Measurements from ENCODE around the gene CENPVL1.
"Not testable (repeated sequence)": the region's sequence is repeated elsewhere in the genome, so short reads cannot be mapped to it uniquely, and the experiment has no call there.

CENPVL1 gene

DNA sequence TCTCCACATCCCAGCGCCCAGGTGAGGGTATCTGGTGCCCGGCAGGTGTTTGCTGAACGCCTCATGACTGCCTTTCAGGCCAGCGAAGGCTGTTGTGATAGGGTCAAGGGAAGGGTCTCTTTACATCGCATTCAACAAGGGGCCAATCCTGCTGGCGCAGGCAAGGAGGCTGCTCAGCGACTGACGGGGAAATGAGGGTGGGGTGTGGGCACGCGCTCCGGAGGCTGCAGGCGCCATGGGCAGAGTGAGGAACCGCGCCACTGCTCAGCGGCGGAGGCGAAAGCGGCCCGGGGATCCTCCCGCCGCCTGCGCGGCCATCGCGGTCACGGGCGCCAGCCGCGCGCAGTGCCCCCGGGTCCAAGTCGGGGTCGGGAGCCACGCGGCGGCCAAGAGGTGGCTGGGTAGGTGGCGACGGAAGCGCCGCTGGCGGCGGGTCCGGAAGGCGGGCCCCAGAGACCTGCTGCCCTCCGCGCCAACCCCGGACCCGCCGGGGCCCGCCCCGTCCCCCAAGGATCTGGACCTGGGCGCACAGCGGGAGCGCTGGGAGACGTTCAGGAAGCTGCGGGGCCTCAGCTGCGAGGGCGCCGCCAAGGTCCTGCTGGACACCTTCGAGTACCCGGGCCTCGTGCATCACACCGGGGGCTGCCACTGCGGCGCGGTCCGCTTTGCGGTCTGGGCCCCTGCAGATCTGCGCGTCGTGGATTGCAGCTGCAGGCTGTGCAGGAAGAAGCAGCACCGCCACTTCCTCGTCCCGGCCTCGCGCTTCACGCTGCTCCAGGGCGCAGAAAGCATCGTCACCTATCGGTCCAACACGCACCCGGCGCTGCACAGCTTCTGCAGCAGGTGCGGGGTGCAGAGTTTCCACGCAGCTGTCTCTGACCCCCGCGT is at the start of gene CENPVL1:
CENPVL1 (plus strand) TSS at position 236 of the 888 bp plus-strand sequence; CDS start at position 236, 0 bp downstream.
- not testable (repeated sequence) for DNase-seq (ENCODE audit: low read depth); H3K4me3 ChIP-seq (ENCODE audit: low read depth, low read length)

DNA sequence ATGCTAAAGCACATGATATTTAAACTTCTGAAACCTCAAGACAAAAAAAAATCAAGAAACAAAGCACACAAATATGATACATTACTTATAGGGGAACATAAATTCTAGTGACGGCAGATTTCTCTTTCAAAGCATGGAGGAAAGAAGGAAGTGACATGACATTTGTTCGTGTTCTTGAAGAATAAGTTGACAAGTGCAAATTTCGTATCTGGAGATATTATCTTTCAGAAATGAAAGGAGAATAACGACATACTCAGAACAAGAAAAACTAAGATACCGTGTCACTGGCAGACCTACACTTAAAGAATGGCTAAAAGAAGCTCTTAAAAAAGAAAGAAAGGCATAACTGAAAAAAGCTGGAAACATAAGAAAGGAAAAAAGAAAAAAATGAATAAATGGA is 44.3 kb upstream of the CENPVL1 start:
- TF ChIP-seq, protein P1, sequence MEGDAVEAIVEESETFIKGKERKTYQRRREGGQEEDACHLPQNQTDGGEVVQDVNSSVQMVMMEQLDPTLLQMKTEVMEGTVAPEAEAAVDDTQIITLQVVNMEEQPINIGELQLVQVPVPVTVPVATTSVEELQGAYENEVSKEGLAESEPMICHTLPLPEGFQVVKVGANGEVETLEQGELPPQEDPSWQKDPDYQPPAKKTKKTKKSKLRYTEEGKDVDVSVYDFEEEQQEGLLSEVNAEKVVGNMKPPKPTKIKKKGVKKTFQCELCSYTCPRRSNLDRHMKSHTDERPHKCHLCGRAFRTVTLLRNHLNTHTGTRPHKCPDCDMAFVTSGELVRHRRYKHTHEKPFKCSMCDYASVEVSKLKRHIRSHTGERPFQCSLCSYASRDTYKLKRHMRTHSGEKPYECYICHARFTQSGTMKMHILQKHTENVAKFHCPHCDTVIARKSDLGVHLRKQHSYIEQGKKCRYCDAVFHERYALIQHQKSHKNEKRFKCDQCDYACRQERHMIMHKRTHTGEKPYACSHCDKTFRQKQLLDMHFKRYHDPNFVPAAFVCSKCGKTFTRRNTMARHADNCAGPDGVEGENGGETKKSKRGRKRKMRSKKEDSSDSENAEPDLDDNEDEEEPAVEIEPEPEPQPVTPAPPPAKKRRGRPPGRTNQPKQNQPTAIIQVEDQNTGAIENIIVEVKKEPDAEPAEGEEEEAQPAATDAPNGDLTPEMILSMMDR (IDR thresholded peaks at IDR 0.05; ENCODE audit: insufficient read depth, low read depth, low read length, missing control alignments) = no peak
- H3K4me3 ChIP-seq (ENCODE audit: low read depth, low read length) = no peak overlapping the region
- DNase-seq (ENCODE audit: low read depth) = no peak

DNA sequence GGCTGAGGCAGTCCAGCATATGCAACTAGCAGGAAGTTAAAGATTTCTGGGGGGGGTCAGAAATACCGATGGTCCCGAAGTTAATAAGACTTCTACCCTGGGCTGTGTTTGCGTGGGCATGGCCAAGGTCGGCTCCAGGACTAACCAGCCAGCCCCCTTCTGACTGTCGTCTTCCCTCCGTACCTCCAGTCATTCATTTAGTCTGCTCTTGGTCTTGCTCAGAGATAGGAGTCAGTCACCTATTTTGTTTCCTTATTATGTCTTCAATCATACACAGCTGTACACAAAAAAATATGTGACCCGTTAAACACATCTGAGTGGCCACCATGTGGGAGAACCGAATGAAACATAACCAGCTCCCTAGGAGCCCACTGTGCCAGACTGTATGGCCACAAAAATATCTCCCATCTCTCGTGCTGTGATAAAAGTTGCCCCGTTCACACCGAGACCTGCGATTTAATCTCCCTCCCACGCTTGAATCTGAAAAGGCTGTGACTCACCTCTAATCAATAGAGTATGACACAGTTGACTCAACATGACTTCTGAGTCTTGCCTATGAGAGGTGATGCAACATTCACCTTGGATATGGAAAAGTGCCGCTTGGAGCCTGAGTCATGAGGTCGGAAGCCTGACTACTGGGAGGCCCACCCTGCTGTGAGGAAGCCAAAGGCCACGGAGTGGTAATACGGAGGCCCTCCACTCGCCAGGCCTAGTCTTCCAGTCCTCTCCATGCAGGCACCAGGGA is 30.5 kb upstream of the CENPVL1 start:
- not testable (repeated sequence) for H3K4me3 ChIP-seq (ENCODE audit: low read depth, low read length); DNase-seq (ENCODE audit: low read depth)

DNA sequence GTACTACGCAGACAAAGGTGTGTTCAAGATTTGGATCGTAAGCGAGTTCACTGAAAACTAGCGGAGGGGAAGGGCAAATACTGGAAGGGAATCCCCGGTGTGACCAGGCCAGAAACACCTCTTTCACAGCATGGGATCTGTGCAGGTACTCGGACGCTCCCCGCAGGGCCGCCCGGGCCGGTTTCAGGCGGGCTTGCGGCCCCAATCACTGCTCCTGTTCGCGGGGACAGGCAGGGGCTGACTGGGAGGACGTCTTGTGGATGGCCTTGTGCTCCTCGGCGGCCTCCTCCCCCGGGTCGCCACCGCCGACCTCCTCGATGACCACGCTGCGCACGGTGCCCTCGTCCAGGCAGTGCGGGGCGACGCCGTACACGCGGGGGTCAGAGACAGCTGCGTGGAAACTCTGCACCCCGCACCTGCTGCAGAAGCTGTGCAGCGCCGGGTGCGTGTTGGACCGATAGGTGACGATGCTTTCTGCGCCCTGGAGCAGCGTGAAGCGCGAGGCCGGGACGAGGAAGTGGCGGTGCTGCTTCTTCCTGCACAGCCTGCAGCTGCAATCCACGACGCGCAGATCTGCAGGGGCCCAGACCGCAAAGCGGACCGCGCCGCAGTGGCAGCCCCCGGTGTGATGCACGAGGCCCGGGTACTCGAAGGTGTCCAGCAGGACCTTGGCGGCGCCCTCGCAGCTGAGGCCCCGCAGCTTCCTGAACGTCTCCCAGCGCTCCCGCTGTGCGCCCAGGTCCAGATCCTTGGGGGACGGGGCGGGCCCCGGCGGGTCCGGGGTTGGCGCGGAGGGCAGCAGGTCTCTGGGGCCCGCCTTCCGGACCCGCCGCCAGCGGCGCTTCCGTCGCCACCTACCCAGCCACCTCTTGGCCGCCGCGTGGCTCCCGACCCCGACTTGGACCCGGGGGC is 28.2 kb upstream of the CENPVL1 start:
- not testable (repeated sequence) for DNase-seq (ENCODE audit: low read depth); H3K4me3 ChIP-seq (ENCODE audit: low read depth, low read length)

DNA sequence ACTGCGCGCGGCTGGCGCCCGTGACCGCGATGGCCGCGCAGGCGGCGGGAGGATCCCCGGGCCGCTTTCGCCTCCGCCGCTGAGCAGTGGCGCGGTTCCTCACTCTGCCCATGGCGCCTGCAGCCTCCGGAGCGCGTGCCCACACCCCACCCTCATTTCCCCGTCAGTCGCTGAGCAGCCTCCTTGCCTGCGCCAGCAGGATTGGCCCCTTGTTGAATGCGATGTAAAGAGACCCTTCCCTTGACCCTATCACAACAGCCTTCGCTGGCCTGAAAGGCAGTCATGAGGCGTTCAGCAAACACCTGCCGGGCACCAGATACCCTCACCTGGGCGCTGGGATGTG is 27.6 kb upstream of the CENPVL1 start, which contains the start of gene CENPVL2:
CENPVL2 (minus strand) TSS at position 112 of the 343 bp plus-strand sequence; CDS start at position 112, 0 bp downstream.
- not testable (repeated sequence) for H3K4me3 ChIP-seq (ENCODE audit: low read depth, low read length); DNase-seq (ENCODE audit: low read depth)

DNA sequence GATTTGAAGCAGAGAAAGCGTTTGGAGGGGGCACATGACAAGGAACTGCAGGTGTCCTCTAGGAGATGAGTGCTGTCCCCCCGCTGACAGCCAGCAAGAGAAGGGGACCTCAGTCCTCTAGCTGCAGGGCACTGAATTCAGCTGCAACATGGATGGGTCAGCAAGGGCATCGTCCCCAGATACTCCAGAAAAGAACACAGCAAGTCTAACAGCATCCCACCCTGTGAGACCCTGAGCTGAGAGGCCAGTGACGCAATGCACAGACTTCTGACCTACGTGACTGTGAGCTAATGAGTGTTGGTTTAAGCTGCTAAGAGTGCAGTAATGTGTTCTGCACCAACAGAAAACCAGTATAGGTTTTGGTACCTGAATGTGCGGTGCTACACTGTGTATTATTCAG is 16.1 kb upstream of the CENPVL1 start:
- TF ChIP-seq, protein P1 (IDR thresholded peaks at IDR 0.05; ENCODE audit: insufficient read depth, low read depth, low read length, missing control alignments) = no peak
- no peak for DNase-seq (ENCODE audit: low read depth)

DNA sequence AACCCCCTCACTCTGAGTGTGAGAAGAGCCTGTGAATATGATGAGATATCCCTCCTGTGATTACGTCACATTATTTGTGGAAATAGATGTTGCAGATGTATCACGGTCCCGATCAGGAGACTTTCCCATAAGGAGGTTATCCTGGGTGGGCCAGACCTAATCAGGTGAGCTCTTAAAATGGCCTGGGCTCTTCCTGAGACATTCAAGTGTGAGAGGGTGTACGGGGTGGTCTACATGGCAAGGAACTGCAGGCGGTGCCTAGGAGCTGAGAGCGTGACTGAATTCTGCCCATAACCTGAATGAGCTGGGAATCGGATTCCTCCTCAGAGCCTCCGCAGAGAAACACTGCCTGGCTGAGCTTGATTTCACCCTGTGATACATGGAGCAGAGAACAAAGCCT is 12.9 kb upstream of the CENPVL1 start:
- no peak for DNase-seq (ENCODE audit: low read depth)
- TF ChIP-seq, protein P1 (IDR thresholded peaks at IDR 0.05; ENCODE audit: insufficient read depth, low read depth, low read length, missing control alignments) = no peak
- H3K4me3 ChIP-seq (ENCODE audit: low read depth, low read length) = no peak overlapping the region

More for the DNA sequence above, 16.1 kb upstream of the CENPVL1 start:
- H3K4me3 ChIP-seq (ENCODE audit: low read depth, low read length) = no peak overlapping the region

DNA sequence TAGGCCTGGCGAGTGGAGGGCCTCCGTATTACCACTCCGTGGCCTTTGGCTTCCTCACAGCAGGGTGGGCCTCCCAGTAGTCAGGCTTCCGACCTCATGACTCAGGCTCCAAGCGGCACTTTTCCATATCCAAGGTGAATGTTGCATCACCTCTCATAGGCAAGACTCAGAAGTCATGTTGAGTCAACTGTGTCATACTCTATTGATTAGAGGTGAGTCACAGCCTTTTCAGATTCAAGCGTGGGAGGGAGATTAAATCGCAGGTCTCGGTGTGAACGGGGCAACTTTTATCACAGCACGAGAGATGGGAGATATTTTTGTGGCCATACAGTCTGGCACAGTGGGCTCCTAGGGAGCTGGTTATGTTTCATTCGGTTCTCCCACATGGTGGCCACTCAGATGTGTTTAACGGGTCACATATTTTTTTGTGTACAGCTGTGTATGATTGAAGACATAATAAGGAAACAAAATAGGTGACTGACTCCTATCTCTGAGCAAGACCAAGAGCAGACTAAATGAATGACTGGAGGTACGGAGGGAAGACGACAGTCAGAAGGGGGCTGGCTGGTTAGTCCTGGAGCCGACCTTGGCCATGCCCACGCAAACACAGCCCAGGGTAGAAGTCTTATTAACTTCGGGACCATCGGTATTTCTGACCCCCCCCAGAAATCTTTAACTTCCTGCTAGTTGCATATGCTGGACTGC is 2.8 kb downstream of the CENPVL1 start:
- not testable (repeated sequence) for DNase-seq (ENCODE audit: low read depth); H3K4me3 ChIP-seq (ENCODE audit: low read depth, low read length)

DNA sequence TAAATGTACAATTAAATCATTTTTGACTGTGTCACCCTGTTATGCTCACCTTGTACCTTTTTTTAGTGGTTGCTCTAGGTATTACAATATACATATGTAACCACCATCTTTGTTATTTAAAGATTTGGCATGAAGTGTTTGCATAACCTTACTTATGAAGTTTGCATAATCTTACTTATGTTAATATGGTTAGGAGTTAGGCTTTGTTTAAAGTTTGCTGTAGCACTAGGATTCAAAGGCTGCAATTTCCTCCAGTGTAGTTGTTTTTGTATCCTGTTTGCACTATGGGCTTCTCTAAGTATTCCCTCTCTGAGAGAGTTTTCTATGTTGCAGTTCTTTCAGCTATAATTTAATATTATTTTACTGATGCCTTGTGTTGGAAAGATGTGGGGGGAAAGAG is 17.9 kb downstream of the CENPVL1 start:
- H3K4me3 ChIP-seq (ENCODE audit: low read depth, low read length) = no peak overlapping the region
- TF ChIP-seq, protein P1 (IDR thresholded peaks at IDR 0.05; ENCODE audit: insufficient read depth, low read depth, low read length, missing control alignments) = no peak
- no peak for DNase-seq (ENCODE audit: low read depth)
